ENCODE measurements around the gene GSG1. TPM values are rescaled to one million over a fixed set of nuclear protein-coding genes. Genes with fewer than 3 reads are reported as not detected.

The GSG1 gene
- total RNA-seq, result under 1 TPM in 7 of 8 experiments, not detected in 1; 0.29 to 0.79 (median 0.46) TPM

- in situ Hi-C loops (cut with MboI; ENCODE audit: low pct_unique_long_range_greater_than_20kb in 2 of 9, low sequenced_read_pairs in 9 of 9, unreplicated experiment in 9 of 9), result loop anchor here in 2 of 9 experiments (10.0 to 25.0 kb wide), 2 partner anchors 101 to 109 kb away; no protein-coding TSS in a partner anchor
- H3K27ac ChIP-seq, result no peak within 1 kb of the TSS
- ATAC-seq (replicated peaks in 6 of 8), result no peak
- H3K4me3 ChIP-seq, result no peak within 1 kb of the TSS
- H3K4me1 ChIP-seq (replicated peaks in 1 of 2), result peaks cover 30 to 37% of the 10 kb centered on the region in 2 donors
- WGBS, 10 experiments, result 59 to 100% (median 85%) methylated on average over 1 to 6 of the region's 8 CpGs; no CpG with 5 or more reads in 2 of the 10 experiments
Observed at GRCh38 chr12:13103391-13104033, at the start of gene GSG1. Gene GSG1 (minus strand): TSS chr12:13103667. CDS start chr12:13103512, 155 bp downstream.

GRCh38 chr12:13153180-13153579, 49.7 kb upstream of the GSG1 start:
- no peak overlapping the region for H3K27ac ChIP-seq
- in situ Hi-C loops (cut with MboI; ENCODE audit: low pct_unique_long_range_greater_than_20kb in 2 of 9, low sequenced_read_pairs in 9 of 9, unreplicated experiment in 9 of 9), result no loop called here
- ATAC-seq (replicated peaks in 6 of 8), result peak in 1 of 8 experiments; percentile 27
- 51 to 80% (median 64%) methylated on average over 1 to 5 of the region's 7 CpGs; no CpG with 5 or more reads in 3 of the 10 experiments for WGBS, 10 experiments
- H3K4me3 ChIP-seq, result no peak overlapping the region
- H3K4me1 ChIP-seq (replicated peaks in 1 of 2), result peaks cover 0 to 3% of the 10 kb centered on the region in 2 donors

- 80 to 100% (median 87%) methylated on average over 1 to 4 of the region's 6 CpGs; no CpG with 5 or more reads in 2 of the 10 experiments for WGBS, 10 experiments
- peaks cover 0 to 3% of the 10 kb centered on the region in 2 donors for H3K4me1 ChIP-seq (replicated peaks in 1 of 2)
- ATAC-seq (replicated peaks in 6 of 8), result no peak
- in situ Hi-C loops (cut with MboI; ENCODE audit: low pct_unique_long_range_greater_than_20kb in 2 of 9, low sequenced_read_pairs in 9 of 9, unreplicated experiment in 9 of 9), result no loop called here
- no peak overlapping the region for H3K4me3 ChIP-seq
- no peak overlapping the region for H3K27ac ChIP-seq
Observed at GRCh38 chr12:13152756-13153155, 49.3 kb upstream of the GSG1 start.

GRCh38 chr12:13152281-13152680, 48.8 kb upstream of the GSG1 start:
- in situ Hi-C loops (cut with MboI; ENCODE audit: low pct_unique_long_range_greater_than_20kb in 2 of 9, low sequenced_read_pairs in 9 of 9, unreplicated experiment in 9 of 9), result no loop called here
- Histone ChIP-seq H3K4me1 (replicated peaks in 1 of 2) (peaks cover 0 to 3% of the 10 kb centered on the region in 2 donors), H3K27ac (no peak overlapping the region), H3K4me3 (no peak overlapping the region)
- 0 to 100% (median 0%) methylated on average over 1 of the region's 1 CpG; no CpG with 5 or more reads in 7 of the 10 experiments for WGBS, 10 experiments
- ATAC-seq (replicated peaks in 6 of 8), result peak in 3 of 8 experiments; percentile 99 to 100 (median 100)

GRCh38 chr12:13149411-13149810, 45.9 kb upstream of the GSG1 start:
- in situ Hi-C loops (cut with MboI; ENCODE audit: low pct_unique_long_range_greater_than_20kb in 2 of 9, low sequenced_read_pairs in 9 of 9, unreplicated experiment in 9 of 9), result no loop called here
- Histone ChIP-seq H3K4me1 (replicated peaks in 1 of 2) (peaks cover 0 to 3% of the 10 kb centered on the region in 2 donors), H3K4me3 (no peak overlapping the region), H3K27ac (no peak overlapping the region)
- no peak for ATAC-seq (replicated peaks in 6 of 8)
- 46 to 100% (median 93%) methylated on average over 1 to 4 of the region's 4 CpGs; no CpG with 5 or more reads in 2 of the 10 experiments for WGBS, 10 experiments

GRCh38 chr12:13148485-13148847, 45.0 kb upstream of the GSG1 start:
- WGBS, 10 experiments, result 33 to 100% (median 94%) methylated on average over 1 to 3 of the region's 3 CpGs; no CpG with 5 or more reads in 4 of the 10 experiments
- Histone ChIP-seq H3K27ac (no peak overlapping the region), H3K4me1 (replicated peaks in 1 of 2) (peaks cover 0 to 3% of the 10 kb centered on the region in 2 donors), H3K4me3 (no peak overlapping the region)
- in situ Hi-C loops (cut with MboI; ENCODE audit: low pct_unique_long_range_greater_than_20kb in 2 of 9, low sequenced_read_pairs in 9 of 9, unreplicated experiment in 9 of 9), result no loop called here
- ATAC-seq (replicated peaks in 6 of 8), result no peak

- ATAC-seq (replicated peaks in 6 of 8), result no peak
- Histone ChIP-seq H3K4me3 (no peak overlapping the region), H3K4me1 (replicated peaks in 1 of 2) (no peaks in the 10 kb centered on the region), H3K27ac (no peak overlapping the region)
- 57 to 96% (median 85%) methylated on average over 5 to 12 of the region's 12 CpGs for WGBS, 10 experiments
- in situ Hi-C loops (cut with MboI; ENCODE audit: low pct_unique_long_range_greater_than_20kb in 2 of 9, low sequenced_read_pairs in 9 of 9, unreplicated experiment in 9 of 9), result no loop called here
Observed at GRCh38 chr12:13147688-13148484, 44.4 kb upstream of the GSG1 start.

GRCh38 chr12:13146336-13146938, 43.0 kb upstream of the GSG1 start:
- H3K27ac ChIP-seq, result no peak overlapping the region
- no peaks in the 10 kb centered on the region for H3K4me1 ChIP-seq (replicated peaks in 1 of 2)
- H3K4me3 ChIP-seq, result no peak overlapping the region
- in situ Hi-C loops (cut with MboI; ENCODE audit: low pct_unique_long_range_greater_than_20kb in 2 of 9, low sequenced_read_pairs in 9 of 9, unreplicated experiment in 9 of 9), result no loop called here
- 0 to 100% (median 64%) methylated on average over 1 to 2 of the region's 3 CpGs; no CpG with 5 or more reads in 3 of the 10 experiments for WGBS, 10 experiments
- ATAC-seq (replicated peaks in 6 of 8), result no peak

GRCh38 chr12:13144266-13144828, 40.9 kb upstream of the GSG1 start:
- Histone ChIP-seq H3K27ac (no peak overlapping the region), H3K4me3 (no peak overlapping the region), H3K4me1 (replicated peaks in 1 of 2) (no peaks in the 10 kb centered on the region)
- in situ Hi-C loops (cut with MboI; ENCODE audit: low pct_unique_long_range_greater_than_20kb in 2 of 9, low sequenced_read_pairs in 9 of 9, unreplicated experiment in 9 of 9), result no loop called here
- 71 to 95% (median 86%) methylated on average over 1 to 2 of the region's 2 CpGs; no CpG with 5 or more reads in 3 of the 10 experiments for WGBS, 10 experiments
- no peak for ATAC-seq (replicated peaks in 6 of 8)

- Histone ChIP-seq H3K4me3 (no peak overlapping the region), H3K27ac (no peak overlapping the region), H3K4me1 (replicated peaks in 1 of 2) (no peaks in the 10 kb centered on the region)
- no peak for ATAC-seq (replicated peaks in 6 of 8)
- in situ Hi-C loops (cut with MboI; ENCODE audit: low pct_unique_long_range_greater_than_20kb in 2 of 9, low sequenced_read_pairs in 9 of 9, unreplicated experiment in 9 of 9), result no loop called here
- 74 to 100% (median 90%) methylated on average over 2 to 8 of the region's 8 CpGs for WGBS, 10 experiments
Observed at GRCh38 chr12:13142747-13143146, 39.3 kb upstream of the GSG1 start.

GRCh38 chr12:13141686-13142085, 38.2 kb upstream of the GSG1 start:
- H3K4me1 ChIP-seq (replicated peaks in 1 of 2), result no peaks in the 10 kb centered on the region
- ATAC-seq (replicated peaks in 6 of 8), result peak in 1 of 8 experiments; percentile 34
- in situ Hi-C loops (cut with MboI; ENCODE audit: low pct_unique_long_range_greater_than_20kb in 2 of 9, low sequenced_read_pairs in 9 of 9, unreplicated experiment in 9 of 9), result no loop called here
- 43 to 100% (median 80%) methylated on average over 1 to 4 of the region's 5 CpGs; no CpG with 5 or more reads in 3 of the 10 experiments for WGBS, 10 experiments
- no peak overlapping the region for H3K27ac ChIP-seq
- no peak overlapping the region for H3K4me3 ChIP-seq

- H3K4me3 ChIP-seq, result no peak overlapping the region
- H3K4me1 ChIP-seq (replicated peaks in 1 of 2), result peaks cover 7% of the 10 kb centered on the region in 2 donors
- peak; percentile 33 to 99 (median 55) for ATAC-seq (replicated peaks in 6 of 8)
- 7 to 70% (median 61%) methylated on average over 1 to 13 of the region's 14 CpGs; no CpG with 5 or more reads in 3 of the 10 experiments for WGBS, 10 experiments
- H3K27ac ChIP-seq, result no peak overlapping the region
- in situ Hi-C loops (cut with MboI; ENCODE audit: low pct_unique_long_range_greater_than_20kb in 2 of 9, low sequenced_read_pairs in 9 of 9, unreplicated experiment in 9 of 9), result no loop called here
Observed at GRCh38 chr12:13135371-13136178, 32.1 kb upstream of the GSG1 start.
